ENCODE results near the gene CTBP1.
A peak's percentile ranks its signal among the peaks of the same experiment; 100 is the strongest.

CTBP1 gene

DNA sequence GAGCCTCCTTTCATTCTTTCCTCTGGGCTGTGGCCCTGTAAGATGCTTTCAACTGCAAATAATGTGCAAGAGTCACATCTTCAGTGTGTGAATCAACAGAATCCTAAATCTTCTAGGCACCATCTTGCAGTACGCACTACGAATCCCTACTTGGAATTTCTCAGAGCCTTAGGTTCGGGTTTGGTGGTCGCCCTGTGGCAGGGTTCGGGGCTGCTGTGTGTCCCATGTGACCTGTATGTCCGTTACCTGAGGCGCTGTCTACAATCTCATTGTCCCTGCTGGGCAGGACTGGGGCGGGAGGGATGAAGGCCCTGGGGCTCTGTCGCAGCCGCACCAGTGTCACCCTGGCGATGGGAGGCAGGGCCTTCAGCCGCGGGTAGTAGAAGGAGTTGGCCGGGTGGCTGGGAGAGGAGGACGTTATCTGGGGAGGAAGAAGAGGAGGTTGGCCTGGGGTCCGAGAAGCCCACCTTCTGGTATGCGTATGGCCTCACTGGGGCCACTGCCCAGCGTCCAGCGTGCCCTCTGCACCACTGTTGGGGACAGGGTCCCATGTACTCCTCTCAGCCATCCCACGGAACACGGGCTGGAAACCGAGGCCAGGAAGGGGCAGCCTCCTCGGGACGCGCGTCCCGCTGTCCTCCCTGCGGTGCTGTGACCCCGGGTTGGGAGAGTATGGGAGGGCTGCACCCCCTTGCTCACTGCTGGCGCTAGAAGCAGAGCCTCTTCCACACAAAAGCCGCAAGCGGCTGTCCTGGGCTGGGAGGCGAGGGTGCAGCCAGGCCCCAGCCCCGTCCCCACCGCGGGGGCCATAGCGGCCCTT is 78.6 kb downstream of the CTBP1 start:
- TF ChIP-seq, protein P1, sequence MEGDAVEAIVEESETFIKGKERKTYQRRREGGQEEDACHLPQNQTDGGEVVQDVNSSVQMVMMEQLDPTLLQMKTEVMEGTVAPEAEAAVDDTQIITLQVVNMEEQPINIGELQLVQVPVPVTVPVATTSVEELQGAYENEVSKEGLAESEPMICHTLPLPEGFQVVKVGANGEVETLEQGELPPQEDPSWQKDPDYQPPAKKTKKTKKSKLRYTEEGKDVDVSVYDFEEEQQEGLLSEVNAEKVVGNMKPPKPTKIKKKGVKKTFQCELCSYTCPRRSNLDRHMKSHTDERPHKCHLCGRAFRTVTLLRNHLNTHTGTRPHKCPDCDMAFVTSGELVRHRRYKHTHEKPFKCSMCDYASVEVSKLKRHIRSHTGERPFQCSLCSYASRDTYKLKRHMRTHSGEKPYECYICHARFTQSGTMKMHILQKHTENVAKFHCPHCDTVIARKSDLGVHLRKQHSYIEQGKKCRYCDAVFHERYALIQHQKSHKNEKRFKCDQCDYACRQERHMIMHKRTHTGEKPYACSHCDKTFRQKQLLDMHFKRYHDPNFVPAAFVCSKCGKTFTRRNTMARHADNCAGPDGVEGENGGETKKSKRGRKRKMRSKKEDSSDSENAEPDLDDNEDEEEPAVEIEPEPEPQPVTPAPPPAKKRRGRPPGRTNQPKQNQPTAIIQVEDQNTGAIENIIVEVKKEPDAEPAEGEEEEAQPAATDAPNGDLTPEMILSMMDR (IDR thresholded peaks at IDR 0.05; ENCODE audit: low read depth, low read length): no peak
- H3K27ac ChIP-seq: peak overlapping the region; percentile 97
- no peaks in the 10 kb centered on the region for H3K27me3 ChIP-seq (ENCODE audit: insufficient read depth, low read depth, severe bottlenecking)
- peaks cover 9% of the 10 kb centered on the region for H3K9me3 ChIP-seq (ENCODE audit: severe bottlenecking)
- H3K4me3 ChIP-seq (ENCODE audit: low read depth, low read length): peak overlapping the region; percentile 36
- H3K36me3 ChIP-seq: peaks cover 58% of the 10 kb centered on the region
- no peak for DNase-seq

DNA sequence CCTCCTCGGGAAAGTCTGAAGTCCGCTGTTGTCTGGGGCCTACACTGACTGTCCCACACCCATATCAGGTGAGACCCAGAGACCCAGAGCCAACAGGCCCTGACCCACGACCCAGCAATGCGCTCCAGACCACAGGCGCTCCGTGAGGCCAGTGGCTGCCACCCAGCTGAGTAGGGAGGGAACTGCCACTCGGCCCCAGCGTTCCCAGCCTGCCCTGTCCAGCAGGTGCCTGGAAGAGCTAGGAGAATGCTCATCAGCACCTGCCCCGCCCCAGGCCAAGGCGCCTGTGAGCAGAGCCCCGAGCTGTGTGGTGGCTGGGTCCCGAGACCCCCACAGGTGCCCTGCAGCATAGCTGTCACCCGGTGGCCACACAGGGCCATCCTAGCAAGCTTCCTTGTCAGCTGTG is 79.2 kb downstream of the CTBP1 start:
- peak overlapping the region; percentile 97 for H3K27ac ChIP-seq
- no peak overlapping the region for H3K4me3 ChIP-seq (ENCODE audit: low read depth, low read length)
- TF ChIP-seq, protein P1 (IDR thresholded peaks at IDR 0.05; ENCODE audit: low read depth, low read length): no peak
- peaks cover 58% of the 10 kb centered on the region for H3K36me3 ChIP-seq
- peaks cover 9% of the 10 kb centered on the region for H3K9me3 ChIP-seq (ENCODE audit: severe bottlenecking)
- peak; percentile 57 for DNase-seq
- H3K27me3 ChIP-seq (ENCODE audit: insufficient read depth, low read depth, severe bottlenecking): no peaks in the 10 kb centered on the region

DNA sequence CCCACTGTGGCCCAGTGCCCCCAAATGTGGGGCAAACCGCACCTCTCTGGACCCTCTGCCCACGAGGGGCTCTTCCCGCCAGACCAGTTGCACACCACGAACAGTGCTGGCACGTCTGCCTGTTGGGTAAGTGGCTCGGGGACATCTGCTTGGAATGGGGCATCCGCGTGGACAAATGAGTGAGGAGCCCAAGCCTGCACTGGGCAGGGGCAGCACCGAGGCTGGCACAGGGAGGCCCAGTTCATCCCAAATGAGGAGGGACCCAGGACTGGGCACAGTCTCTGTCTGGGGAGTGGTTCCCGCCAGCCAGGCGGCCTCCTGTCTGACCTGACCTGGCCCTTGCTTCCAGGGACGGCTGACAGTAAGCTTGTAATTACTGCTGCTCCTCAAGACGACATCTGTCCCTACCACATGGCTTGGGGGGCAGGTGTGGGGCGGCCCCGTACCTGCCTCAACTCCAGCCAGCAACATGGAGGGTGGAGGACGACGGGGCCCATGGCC is 79.7 kb downstream of the CTBP1 start:
- H3K9me3 ChIP-seq (ENCODE audit: severe bottlenecking): peaks cover 9% of the 10 kb centered on the region
- TF ChIP-seq, protein P1 (IDR thresholded peaks at IDR 0.05; ENCODE audit: low read depth, low read length): no peak
- no peak overlapping the region for H3K4me3 ChIP-seq (ENCODE audit: low read depth, low read length)
- peak; percentile 93 for DNase-seq
- H3K27ac ChIP-seq: peak overlapping the region; percentile 97
- H3K36me3 ChIP-seq: peaks cover 58% of the 10 kb centered on the region
- no peaks in the 10 kb centered on the region for H3K27me3 ChIP-seq (ENCODE audit: insufficient read depth, low read depth, severe bottlenecking)

DNA sequence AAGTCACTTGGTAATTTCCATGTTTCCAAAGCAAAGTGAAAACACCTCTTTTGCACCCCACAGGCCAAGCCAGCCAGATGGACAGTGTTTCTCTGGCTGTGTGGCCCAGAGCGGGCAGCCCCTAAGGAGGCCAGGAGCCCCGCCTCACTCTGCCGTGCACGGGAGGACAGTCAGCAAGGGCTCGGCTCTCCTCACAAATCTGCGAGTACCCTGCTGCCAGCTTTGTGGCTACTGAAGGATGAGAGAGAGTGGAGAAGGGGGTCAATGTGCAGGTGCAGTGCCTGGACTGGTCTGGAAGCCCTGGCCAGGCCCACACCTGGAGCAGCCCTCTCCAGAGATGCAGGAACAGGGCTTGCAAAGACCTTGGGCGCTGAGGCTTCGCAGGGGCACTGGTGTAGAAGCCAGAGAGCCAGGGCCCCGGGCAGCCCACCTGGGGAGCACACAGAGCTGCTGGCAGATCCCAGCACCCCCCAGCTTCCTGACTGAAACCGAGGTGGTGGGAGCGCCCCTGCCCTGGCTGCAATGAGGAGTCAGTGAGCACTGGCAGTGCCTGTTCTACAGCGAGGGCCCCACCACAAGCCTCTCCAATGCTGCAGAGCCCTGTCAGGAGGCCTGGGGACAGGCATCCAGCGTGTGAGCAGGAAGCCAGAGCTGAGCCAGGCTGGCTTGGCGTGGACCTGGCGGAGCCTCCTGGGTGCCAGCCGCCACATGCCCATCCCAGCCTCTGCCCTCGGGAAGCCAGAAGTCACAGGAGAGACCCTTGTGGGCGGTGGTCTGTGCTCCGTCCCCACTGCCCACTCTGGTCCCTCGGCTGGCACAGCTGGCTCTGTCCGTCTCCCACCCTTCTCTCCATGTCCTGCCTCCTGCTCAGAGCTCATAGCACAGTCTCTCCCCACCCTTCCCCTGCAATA is 80.5 kb downstream of the CTBP1 start:
- no peak for DNase-seq
- Histone ChIP-seq H3K36me3 (peaks cover 58% of the 10 kb centered on the region), H3K4me3 (ENCODE audit: low read depth, low read length) (no peak overlapping the region), H3K27ac (peak overlapping the region; percentile 97), H3K27me3 (ENCODE audit: insufficient read depth, low read depth, severe bottlenecking) (no peaks in the 10 kb centered on the region), H3K9me3 (ENCODE audit: severe bottlenecking) (peaks cover 9% of the 10 kb centered on the region)
- TF ChIP-seq, protein P1 (IDR thresholded peaks at IDR 0.05; ENCODE audit: low read depth, low read length): no peak

DNA sequence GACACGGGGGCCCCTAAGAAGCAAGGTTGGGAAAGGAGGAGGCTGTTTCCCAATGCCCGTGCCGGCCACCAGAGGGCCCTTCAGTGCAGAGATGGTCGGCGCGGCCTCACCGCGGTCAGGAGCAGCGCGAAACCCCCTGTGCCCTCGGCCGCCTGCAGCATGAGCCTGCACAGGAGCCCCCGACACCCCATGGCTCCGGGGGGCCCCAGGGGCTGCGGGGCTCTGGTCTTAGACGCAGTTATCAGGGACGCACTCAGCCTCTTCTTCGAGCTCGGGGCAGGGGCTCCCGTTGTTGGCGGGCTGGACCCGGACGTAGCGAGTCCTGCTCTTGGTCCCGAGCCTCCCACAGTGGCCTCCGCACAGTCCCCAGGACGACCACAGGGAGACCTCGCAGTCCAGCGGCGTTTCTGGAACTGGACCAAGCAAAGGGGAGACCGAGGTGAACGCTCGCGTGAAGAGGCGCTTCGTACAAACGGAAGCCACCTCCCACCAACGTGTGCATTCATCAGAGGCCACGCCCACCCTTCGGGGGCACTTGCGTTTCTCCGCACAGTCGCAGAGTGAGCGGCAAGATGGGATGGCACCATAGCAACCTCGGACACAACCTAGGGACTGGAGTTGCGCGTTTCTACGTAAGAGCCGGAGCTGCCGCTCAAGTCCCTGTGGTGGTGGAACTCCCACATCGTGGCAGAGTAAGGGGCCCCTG is 81.5 kb downstream of the CTBP1 start:
- H3K9me3 ChIP-seq (ENCODE audit: severe bottlenecking): peaks cover 12% of the 10 kb centered on the region
- H3K4me3 ChIP-seq (ENCODE audit: low read depth, low read length): no peak overlapping the region
- peaks cover 58% of the 10 kb centered on the region for H3K36me3 ChIP-seq
- no peaks in the 10 kb centered on the region for H3K27me3 ChIP-seq (ENCODE audit: insufficient read depth, low read depth, severe bottlenecking)
- DNase-seq: peak; percentile 86
- H3K27ac ChIP-seq: peak overlapping the region; percentile 97
- TF ChIP-seq, protein P1 (IDR thresholded peaks at IDR 0.05; ENCODE audit: low read depth, low read length): peak; percentile 94
